D341Med (cell line): ENCODE results near the gene PLCXD1.
A peak's percentile ranks its signal among the peaks of the same experiment; 100 is the strongest.
"Not testable (repeated sequence)": the region's sequence is repeated elsewhere in the genome, so short reads cannot be mapped to it uniquely, and the experiment has no call there.

Source experiments
- DNase-seq: peaks from one replicate; pipeline ENCODE4 v3.0.0; 2012; ENCODE audit warnings: low spot score

The PLCXD1 gene

GRCh38 chrX:281166-281999 lies at the start of gene PLCXD1:
PLCXD1 (plus strand) TSS chrX:281381; CDS start chrX:284188, 2,807 bp downstream.
- peak; percentile 83 for DNase-seq

DNA sequence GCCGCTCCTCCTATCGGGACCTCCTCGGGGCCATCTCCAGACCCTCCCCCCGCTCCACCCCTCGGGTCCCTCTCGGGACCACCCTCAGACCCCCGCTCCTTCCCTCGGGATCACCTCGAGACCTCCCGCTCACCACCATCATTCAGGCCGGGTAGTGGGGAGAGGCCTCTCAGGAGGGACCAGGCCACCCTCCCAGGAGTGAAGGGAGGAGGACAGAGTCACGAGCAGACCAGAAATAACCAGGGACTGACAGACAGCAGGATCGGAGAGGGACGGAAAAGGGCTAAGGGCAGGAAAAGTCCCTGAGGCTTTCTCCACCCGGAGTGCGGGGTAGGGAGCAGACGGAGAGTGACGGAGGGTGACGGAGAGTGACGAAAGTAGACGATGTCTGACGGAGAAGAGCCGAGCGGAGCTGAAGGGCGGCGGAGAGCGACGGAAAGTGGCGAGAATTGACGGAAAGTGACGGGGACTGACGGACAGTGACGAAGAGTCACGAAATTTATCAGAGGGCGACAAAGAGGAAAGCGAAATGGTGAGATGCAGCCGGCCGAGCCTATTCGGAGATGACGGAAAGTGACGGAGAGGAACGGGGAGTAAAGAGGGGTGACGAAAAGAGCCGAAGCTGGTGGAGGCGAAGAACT lies 49.4 kb upstream of the PLCXD1 start:
- not testable (repeated sequence) for DNase-seq

DNA sequence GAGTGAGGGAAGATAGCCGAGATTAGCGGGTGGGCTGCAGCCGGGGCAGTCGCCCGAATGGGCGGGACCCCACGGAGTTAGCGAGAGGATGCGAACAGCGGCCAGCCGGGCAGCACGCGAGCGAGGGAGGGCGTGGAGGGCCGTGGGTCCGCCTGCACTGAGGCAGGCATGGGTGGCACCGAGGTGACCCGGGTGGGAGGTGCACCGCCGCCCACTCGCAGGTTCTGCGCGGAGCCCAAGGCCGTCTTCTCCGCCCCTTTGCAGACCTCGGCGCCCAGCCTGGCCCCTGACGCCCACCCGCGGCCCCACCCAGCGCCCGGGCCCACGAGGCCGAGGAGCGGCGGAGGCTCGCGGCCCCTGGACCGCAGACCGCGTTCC lies 48.9 kb upstream of the PLCXD1 start:
- not testable (repeated sequence) for DNase-seq

DNA sequence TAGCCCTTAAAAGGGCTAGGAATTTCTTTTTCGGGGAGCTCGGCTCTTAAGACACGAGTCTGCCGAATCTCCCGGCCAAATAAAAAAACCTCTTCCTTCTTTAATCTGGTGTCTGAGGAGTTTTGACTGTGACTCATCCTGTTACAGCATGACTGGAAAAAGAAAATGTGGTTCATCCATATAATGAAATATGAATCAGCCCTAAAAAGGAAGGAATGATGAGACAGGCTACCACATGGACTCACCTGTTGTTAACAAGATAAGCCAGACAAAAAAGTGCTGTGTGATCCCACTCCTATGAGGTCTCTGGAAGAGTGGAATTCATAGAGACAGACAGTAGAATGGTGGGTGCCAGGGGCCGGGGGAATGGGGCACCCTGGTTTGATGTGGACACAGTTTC lies 45.0 kb upstream of the PLCXD1 start:
- DNase-seq: not testable (repeated sequence)

GRCh38 chrX:250965-251364 lies 30.2 kb upstream of the PLCXD1 start:
- DNase-seq: no peak

- not testable (repeated sequence) for DNase-seq
Observed at GRCh38 chrX:251396-252243, 29.6 kb upstream of the PLCXD1 start.

DNA sequence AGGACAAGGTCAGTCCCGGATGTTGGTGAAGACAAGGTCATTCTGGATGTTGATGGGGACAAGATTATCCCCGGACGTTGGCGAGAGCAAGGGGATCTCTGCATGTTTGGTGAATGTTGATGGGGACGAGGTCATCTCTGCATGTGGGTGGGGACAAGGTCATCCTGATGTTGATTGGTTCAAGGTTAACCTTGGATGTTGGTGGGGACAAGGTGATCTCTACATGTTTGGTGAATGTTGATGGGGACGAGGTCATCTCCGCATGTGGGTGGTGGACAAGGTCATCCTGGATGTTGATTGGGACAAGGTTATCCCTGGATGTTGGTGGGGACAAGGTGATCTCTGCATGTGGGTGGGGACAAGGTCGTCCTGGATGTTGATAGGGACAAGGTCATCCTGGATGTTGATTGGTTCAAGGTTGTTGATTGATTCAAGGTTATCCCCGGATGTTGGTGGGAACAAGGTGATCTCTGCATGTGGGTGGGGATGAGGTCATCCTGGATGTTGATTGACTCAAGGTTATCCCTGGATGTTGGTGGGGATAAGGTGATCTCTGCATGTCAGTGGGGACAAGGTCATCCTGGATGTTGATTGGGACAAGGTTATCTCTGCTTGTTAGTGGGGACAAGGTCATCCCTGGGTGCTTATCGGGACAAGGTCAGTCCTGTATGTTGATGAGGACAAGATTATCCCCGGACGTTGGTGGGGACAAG lies 28.8 kb upstream of the PLCXD1 start:
- DNase-seq: peak; percentile 2

DNA sequence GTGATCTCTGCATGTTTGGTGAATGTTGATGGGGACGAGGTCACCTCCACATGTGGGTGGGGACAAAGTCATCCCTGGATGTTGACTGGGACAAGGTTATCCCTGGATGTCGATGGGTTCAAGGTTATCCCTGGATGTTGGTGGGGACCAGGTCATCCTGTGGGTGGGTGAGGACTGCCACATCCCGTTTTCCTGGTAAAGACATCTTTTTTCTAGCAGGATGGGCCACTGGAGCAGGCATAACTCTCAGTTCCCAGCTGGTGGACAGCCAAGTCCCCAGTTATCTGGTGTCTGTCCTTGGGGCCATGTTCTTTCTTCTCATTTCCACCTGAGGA lies 28.3 kb upstream of the PLCXD1 start:
- DNase-seq: peak; percentile 12

- peak; percentile 24 for DNase-seq
Observed at GRCh38 chrX:253451-254297, 27.5 kb upstream of the PLCXD1 start.

DNA sequence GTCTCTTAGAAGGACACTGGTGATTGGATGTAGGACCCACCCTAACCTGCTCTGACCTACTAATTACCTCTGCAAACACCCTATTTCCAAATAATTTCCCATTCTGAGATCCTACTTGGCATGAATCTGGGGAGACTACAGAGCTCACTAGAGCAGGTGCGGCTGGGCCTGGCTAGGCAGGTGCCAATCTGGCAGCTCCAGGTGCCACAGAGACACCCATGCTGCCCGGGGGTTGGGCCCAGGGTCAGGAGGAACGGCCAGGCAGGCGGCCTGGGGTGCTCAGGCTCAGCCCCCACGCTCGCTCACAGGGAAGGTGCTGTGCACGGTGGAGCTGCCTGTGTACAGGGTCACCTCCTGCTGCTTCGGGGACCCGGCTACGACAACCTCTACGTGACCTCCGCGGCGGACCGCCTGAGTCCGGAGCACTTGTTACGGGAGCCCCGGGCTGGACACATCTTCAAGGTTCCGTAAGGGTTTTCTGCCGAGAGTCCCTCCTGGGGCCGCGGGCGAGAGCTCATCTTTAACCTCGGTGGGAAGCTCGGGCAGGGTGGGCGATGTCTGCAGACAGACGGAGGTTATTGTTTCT lies 26.5 kb upstream of the PLCXD1 start:
- no peak for DNase-seq

- no peak for DNase-seq
Observed at GRCh38 chrX:255923-256331, 25.3 kb upstream of the PLCXD1 start.

DNA sequence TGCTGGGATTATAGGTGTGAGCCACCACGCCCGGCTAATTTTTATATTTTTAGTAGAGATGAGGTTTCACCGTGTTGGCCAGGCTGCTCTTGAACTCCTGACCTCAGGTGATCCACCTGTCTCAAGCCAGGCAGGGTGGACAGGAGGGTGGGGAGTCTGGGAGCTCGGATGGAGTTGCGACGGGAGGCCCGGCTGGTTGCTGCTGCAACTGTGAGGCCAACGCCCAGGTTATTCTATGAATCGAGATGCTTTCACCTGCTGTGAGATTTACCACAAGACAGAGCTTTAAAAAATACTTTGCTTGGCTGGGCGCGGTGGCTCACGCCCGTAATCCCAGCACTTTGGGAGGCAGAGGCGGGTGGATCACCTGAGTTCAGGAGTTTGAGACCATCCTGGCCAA lies 24.1 kb upstream of the PLCXD1 start:
- DNase-seq: not testable (repeated sequence)

GRCh38 chrX:257681-258289 lies 23.4 kb upstream of the PLCXD1 start:
- no peak for DNase-seq

GRCh38 chrX:258291-259040 lies 22.7 kb upstream of the PLCXD1 start:
- DNase-seq: no peak

- no peak for DNase-seq
Observed at GRCh38 chrX:259692-260355, 21.4 kb upstream of the PLCXD1 start.

DNA sequence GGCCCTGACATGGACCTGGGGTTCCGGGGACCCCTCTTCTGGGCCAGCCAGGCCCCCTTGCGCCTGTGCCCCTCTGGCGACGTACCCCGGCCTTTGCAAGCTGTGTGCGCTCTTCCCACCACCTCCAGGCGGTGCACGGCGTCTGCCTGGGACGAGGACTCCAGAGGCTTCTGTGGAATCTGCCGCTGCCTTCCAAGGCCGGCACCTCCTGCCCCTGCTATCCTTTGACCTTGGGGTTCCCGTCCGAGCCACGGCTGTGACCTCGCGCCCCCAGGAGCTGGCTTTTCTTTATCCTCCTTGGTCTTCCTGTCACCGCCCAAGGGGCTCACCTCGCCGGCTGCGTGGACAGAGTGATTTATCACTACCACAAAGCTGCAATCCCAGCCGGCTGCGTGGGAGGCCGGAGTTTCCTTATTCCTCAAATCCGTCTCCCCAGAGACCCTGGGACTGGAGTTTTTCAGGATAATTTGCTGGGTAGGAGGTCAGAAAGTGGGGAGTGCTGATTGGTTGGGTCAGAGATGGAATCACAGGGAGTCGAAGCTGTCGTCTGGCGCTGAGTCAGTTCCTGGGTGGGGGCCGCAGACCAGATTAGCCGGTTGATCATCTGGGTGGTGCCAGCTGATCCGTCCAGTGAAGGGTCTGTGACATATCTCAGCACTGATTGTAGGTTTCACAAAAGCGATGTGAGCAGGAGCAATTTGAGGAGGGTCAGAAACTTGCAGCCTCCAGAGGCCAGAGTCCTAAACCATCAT lies 19.8 kb upstream of the PLCXD1 start:
- peak; percentile 70 for DNase-seq

GRCh38 chrX:261919-262352 lies 19.2 kb upstream of the PLCXD1 start:
- DNase-seq: no peak

DNA sequence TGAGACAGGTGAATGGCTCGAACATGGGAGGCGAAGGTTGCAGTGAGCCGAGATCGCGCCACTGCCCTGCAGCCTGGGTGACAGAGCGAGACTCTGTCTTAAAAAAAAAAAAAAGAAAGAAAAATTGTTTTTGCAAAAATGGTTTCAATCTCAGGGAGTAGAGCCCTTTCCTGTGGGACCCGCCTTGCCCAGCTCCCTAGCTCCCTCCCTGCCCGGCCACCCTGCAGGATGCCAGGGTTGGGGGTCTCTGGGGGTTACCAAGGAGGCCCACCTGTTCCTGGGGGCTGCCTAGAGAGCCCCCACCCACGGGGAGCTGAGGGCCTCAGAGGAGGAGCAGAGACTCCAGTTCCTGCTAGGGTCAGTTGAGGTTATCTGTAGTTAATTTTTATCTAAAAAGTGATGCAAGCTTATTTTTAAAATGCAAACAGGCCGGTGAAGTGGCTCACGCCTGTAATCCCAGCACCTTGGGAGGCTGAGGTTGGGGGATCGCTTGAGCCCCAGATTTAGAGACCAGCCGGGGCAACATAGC lies 18.7 kb upstream of the PLCXD1 start:
- DNase-seq: no peak
